Upper lobe of right lung (tissue), 1 donor: Measurements from ENCODE around the gene SLC25A41. TPM values are rescaled to one million over a fixed set of nuclear protein-coding genes. Genes with fewer than 3 reads are reported as not detected.

Experiments
- ATAC-seq: fragments of 200-7000 bp; cut with Tn5 transposase; one replicate; pipeline ENCODE4 v1.9.1; 2020; ENCODE audit warnings: mild to moderate bottlenecking, moderate library complexity
- DNase-seq: peaks from one replicate; pipeline ENCODE4 v3.0.0-alpha.2; 2020
- H3K27ac ChIP-seq: fragments of 200-600 bp; one replicate; pipeline ENCODE4 v1.8.0; 2022
- H3K27me3 ChIP-seq: fragments of 200-600 bp; one replicate; pipeline ENCODE4 v1.8.0; 2022; ENCODE audit warnings: mild to moderate bottlenecking
- H3K36me3 ChIP-seq: fragments of 200-600 bp; one replicate; pipeline ENCODE4 v1.8.0; 2022
- H3K4me1 ChIP-seq: fragments of 200-600 bp; one replicate; pipeline ENCODE4 v1.8.0; 2022
- H3K4me3 ChIP-seq: fragments of 200-600 bp; one replicate; pipeline ENCODE4 v1.8.0; 2022; ENCODE audit warnings: mild to moderate bottlenecking
- H3K9me3 ChIP-seq: fragments of 200-600 bp; one replicate; pipeline ENCODE4 v1.8.0; 2022
- CTCF ChIP-seq: fragments of 200-600 bp; IDR thresholded peaks from one replicate; pipeline ENCODE4 v1.8.0; 2022; ENCODE audit warnings: antibody characterized with exemption
- intact Hi-C: fragments of 100-400 bp; cut with DNase I; formaldehyde crosslinking; loops from one replicate; pipeline ENCODE4 v1.11.0; 2022
- total RNA-seq: library from RNA; stranded (reverse); fragmentation: NEBNext Ultra II Directional; extraction: Animal tissue kit (Norgen Biotek cat#: 25700); gene quantifications from one replicate; pipeline ENCODE4 v1.2.1, GENCODE V29; 2021
- donor health status: DM: no; HTN: yes; CAD: no; lungs with severe emphysema.

The SLC25A41 gene
- total RNA-seq, 1 donor from 2014 or later, result not detected

- Histone ChIP-seq H3K27ac (no peak overlapping the region), H3K4me1 (peaks cover 3% of the 10 kb centered on the region), H3K27me3 (no peaks in the 10 kb centered on the region), H3K4me3 (no peak overlapping the region), H3K9me3 (no peaks in the 10 kb centered on the region), H3K36me3 (peaks cover 61% of the 10 kb centered on the region)
- intact Hi-C loops, result no loop called here
- ATAC-seq (no peak), DNase-seq (no peak)
- no peak for TF ChIP-seq CTCF
Measured at GRCh38 chr19:6414793-6415590, 18.6 kb downstream of the SLC25A41 start.

DNA sequence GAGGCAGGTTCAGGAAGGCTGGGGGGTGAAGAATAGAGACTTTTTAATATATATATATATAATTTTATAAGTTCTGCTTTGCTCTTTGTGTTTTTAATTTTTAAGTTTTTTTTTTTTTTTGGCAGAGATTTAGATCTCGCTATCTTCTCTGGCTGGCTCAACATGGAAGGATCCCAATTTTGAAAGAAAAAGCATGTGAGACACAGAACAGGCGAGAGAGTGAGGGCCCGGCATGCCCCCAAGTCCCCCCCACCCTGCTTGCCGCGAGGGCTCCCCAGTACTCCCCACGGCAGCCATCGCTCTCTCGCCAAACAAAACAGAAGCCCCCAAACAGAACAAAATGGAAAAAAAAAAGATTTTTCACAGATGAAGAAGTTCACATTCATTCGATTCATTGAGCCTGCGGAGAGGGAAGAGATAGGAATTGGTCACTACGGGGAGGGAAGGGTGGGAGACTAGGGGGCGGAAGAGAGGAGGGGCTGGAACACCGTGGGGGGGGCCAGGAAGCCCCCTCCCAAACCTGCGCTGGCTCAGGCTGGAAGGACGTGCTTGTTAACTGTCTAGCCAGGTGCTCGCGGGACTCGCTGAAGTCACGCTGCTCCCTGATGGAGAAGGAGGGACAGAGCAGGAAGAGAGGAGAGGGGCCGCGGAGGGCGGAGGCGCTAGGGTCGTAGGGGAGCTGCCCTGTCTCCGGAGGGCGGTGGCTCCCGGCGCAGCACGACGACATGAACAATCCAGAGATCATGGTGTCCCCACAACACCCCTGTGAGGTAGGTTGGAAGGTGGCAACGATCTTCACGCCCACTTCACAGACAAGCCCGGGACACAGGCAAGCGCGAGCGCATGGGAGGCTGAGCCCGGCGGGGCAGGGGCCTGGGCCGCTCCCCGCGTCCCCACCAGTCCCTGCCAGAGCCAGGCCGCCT, 19.6 kb downstream of the SLC25A41 start:
- Histone ChIP-seq H3K27me3 (no peaks in the 10 kb centered on the region), H3K4me3 (no peak overlapping the region), H3K9me3 (no peaks in the 10 kb centered on the region), H3K27ac (no peak overlapping the region), H3K4me1 (peaks cover 3% of the 10 kb centered on the region), H3K36me3 (peaks cover 51% of the 10 kb centered on the region)
- DNase-seq (no peak), ATAC-seq (no peak)
- intact Hi-C loops, result no loop called here
- no peak for TF ChIP-seq CTCF

- ATAC-seq (no peak), DNase-seq (no peak)
- Histone ChIP-seq H3K36me3 (peaks cover 44% of the 10 kb centered on the region), H3K4me1 (peaks cover 3% of the 10 kb centered on the region), H3K27ac (no peak overlapping the region), H3K4me3 (no peak overlapping the region), H3K9me3 (no peaks in the 10 kb centered on the region), H3K27me3 (no peaks in the 10 kb centered on the region)
- intact Hi-C loops, result no loop called here
- TF ChIP-seq CTCF, result no peak
Measured at GRCh38 chr19:6413291-6413690, 20.3 kb downstream of the SLC25A41 start.

DNA sequence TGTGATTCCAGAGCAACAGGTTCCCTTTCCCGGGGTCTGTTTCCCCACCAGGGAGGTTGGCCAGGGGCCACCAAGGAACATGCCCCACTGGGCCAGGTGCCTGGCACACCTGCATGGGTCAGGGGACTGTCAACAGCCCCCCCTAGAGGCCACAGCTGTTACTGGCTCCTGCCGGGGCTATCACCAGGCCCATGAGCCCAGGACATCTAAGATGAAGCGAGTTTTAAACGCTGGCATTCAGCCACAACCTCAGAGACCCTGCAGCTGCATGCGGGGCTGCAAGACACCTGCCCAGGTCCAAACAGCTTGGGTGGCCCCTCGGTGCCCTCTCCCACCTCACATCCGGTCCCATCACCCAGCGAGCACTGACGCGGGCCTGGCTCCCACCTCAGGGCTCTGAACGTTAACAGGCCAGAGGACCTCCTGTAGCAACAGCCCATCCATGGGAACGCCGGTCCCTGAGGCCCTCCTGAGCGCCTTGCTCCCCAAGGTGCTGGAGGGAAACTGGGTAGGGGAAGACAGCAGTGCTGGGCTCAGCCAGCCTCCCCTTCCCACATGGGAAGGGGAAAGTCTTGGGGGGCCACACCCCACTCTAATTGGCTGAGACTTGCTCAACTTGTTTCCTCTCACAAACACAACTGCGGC, 21.0 kb downstream of the SLC25A41 start:
- DNase-seq (peak; percentile 66), ATAC-seq (peak; percentile 75)
- peak overlapping the region; percentile 36 for H3K27ac ChIP-seq

More for the DNA sequence above, 21.0 kb downstream of the SLC25A41 start:
- TF ChIP-seq CTCF, result peak; percentile 61
- H3K4me3 ChIP-seq, result no peak overlapping the region
- intact Hi-C loops, result no loop called here
- no peaks in the 10 kb centered on the region for H3K9me3 ChIP-seq
- H3K27me3 ChIP-seq, result no peaks in the 10 kb centered on the region
- H3K36me3 ChIP-seq, result peaks cover 37% of the 10 kb centered on the region
- peaks cover 3% of the 10 kb centered on the region for H3K4me1 ChIP-seq
